ENCODE data around the gene WDR4.
"Not testable (repeated sequence)": the region's sequence is repeated elsewhere in the genome, so short reads cannot be mapped to it uniquely, and the experiment has no call there.

WDR4 gene

DNA sequence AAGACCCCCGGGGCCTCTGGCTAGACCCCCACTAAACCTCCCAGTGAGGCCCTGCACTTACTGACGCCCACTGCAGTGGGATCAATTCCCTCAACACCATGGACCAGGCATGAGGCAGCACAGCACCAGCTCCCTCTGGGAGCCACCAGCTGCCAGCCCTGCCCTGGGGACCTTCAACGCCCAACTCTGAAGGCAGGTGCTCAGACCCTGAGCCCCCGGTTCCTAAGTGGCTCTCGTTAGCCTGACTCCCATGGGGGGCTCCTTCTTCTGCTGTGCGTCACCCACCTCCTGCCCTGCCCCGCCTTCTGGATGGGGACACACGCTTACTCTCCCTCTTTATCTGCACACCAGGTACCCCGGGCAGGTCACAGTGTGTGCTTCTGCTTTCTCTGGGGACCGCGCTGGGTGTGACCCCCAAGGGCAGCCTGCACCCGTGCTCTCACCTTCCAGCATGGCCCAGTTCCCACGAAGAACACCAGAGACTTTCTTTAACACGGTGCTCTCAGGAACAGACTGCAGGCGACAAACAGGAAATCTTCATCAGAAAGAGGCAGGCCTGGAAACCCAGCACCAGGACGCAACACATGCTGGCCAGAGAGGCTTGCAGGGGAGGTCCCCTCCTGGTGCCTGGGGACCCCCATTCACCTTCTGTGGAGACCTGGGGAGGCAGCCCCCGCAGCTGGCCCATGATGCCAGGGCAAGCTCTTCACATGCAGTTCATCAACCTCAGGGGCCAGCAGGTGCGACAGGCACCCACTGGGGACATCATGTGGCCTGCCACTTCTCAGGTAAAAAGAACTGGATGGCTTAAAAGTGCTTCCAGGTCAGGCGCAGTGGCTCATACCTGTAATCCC is 27.3 kb downstream of the WDR4 start:
- no peak for DNase-seq

DNA sequence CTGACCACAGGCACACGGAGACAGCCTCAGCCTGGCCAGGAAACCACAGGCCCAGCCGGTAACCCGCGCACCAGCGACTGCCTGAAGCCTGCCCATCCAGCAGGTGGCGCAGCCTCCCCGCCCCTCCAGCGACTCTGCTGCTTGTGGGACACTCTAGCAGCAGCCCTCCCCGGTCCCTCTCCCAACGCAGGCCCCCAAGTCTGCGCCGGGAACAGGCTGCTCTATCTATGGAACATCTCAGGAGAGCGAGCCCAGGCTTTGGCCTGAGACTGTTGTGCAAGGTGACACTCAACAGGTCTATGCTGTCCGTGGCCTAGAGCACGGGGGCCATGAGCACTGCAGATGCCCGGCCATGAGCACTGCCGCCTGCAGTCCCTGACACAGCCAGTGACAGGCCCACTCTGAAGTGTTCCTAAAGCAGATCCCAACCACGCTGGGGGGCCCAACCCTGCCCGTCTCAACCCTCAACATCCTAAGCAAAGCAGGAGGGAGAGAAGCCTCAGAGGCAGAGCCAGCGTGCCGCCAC is 28.4 kb downstream of the WDR4 start:
- no peak for DNase-seq

GRCh38 chr21:42850463-42850862 is 28.9 kb downstream of the WDR4 start:
- DNase-seq: no peak

DNA sequence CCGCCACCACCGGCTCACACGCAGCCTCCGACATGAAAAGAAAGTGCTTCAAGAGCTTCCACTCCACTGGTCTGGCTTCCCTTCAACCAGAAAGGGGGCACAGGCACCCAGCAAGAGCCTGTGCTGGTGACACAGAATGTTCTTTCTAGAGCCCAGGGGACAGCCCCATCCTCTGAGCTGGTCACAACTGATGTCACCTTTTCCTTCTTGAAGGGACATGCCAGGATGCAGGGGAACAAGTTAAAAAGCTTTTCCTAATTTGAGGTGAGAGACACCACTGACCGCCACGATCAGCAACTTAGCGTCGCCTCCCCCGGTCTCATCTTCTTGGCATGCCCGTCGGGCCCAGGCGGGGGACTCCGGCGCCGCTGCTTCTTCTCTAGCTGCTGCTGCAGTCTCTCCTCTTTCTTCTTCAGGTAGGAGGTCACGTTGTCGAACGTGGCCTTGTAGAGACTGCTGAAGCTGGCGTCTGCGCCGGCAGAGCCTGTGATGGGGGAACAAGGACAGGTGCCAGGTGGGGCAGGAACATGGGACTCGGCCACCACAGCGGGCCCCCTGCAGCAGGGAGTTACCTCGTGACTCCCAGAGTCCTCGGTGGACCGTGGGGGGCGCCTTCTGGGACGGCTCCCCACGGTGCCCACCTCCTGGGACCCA is 29.5 kb downstream of the WDR4 start:
- DNase-seq: no peak

- DNase-seq: no peak
Observed at GRCh38 chr21:42848932-42849758, 30.2 kb downstream of the WDR4 start.

DNA sequence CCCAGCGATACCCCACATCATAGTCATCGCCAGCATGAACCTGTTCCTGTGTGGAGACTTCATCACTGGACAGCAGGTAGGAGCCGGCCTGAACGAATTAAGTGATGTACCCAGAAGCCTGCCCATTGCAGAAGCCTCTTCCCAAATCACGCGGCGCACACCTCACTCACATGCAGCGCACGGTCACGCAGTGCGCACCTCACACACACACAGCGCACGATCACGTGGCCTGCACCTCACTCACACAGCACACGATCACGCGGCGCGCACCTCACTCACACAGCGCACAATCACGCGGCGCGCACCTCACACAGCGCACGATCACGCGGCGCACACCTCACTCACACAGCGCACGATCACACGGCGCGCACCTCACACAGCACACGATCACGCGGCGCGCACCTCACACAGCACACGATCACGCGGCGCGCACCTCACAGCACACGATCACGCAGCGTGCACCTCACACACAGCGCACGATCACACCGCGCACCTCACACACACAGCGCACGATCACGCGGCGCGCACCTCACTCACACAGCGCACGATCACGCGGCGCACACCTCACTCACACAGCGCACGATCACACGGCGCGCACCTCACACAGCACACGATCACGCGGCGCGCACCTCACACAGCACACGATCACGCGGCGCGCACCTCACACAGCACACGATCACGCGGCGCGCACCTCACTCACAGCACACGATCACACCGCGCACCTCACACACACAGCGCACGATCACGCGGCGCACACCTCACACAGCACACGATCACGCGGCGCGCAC is 31.0 kb downstream of the WDR4 start:
- DNase-seq: not testable (repeated sequence)

- DNase-seq: no peak
Observed at GRCh38 chr21:42847726-42848125, 31.6 kb downstream of the WDR4 start.

DNA sequence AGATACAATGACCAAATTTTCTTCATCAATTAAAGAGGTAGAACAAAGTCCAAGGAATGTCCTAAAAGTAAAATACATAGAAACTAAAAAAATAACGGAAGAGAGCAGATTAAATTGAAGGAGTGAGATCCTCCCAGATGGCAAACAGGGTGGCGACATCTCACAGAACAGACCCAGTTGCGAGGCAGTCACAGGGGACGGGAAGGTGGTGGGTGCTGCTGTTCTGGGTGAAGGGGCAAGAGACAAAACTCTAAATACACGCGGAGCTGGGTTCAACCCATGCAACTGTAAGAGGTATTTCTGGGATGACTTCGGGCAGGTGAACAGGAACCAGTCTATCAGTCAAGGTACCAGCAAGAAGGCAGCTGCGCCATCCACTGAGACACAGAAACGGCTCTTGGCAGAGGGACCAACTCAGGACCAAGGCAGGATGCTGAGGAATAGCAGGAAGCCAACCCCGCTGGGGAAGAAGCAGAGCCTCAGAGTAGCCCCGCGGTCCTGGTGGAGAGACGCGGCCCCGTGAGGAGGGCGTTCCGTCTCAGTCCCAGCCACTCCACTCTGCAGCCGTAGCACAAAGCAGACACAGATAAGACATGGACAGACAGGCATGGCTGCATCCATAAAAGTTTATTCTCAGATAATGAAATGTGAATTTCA is 32.2 kb downstream of the WDR4 start:
- DNase-seq: no peak

GRCh38 chr21:42846221-42846620 is 33.1 kb downstream of the WDR4 start:
- DNase-seq: no peak

GRCh38 chr21:42845296-42845965 is 33.9 kb downstream of the WDR4 start:
- DNase-seq: no peak

DNA sequence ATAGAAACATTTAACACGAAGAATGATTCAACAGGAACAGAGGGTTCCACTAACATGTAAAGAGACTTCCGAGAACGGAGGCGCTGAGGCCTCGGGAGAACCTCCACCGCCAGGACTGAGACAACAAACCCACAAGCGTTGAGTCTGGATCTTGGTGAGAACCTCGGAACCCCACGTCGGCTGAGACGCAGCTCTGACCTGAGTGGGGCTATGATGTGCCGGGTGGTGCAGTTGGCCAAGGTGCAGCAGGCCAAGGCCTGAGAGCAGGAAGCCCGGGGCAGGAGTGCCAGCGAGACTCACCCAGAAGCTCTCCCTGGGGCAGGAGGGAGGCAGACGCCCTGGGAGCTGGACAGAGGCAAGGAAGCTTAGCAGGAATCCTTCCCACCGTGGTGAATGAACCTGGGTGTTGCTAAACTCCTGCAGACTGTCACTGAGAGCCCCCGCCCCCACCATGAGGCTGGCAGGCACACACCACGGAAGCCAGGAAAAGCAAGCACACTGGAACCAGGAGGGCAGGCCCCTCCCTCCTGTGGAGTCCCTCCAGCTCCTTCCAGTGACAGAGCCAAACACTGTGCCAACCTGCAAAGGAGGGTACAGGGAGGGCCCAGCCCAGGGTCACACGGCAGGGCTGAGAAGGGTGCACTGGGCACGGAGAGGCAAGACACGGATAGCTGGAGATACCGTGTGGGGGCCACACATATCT is 34.8 kb downstream of the WDR4 start:
- DNase-seq: no peak

- no peak for DNase-seq
Observed at GRCh38 chr21:42843056-42843455, 36.3 kb downstream of the WDR4 start.

- not testable (repeated sequence) for DNase-seq
Observed at GRCh38 chr21:42841916-42842655, 37.3 kb downstream of the WDR4 start.

DNA sequence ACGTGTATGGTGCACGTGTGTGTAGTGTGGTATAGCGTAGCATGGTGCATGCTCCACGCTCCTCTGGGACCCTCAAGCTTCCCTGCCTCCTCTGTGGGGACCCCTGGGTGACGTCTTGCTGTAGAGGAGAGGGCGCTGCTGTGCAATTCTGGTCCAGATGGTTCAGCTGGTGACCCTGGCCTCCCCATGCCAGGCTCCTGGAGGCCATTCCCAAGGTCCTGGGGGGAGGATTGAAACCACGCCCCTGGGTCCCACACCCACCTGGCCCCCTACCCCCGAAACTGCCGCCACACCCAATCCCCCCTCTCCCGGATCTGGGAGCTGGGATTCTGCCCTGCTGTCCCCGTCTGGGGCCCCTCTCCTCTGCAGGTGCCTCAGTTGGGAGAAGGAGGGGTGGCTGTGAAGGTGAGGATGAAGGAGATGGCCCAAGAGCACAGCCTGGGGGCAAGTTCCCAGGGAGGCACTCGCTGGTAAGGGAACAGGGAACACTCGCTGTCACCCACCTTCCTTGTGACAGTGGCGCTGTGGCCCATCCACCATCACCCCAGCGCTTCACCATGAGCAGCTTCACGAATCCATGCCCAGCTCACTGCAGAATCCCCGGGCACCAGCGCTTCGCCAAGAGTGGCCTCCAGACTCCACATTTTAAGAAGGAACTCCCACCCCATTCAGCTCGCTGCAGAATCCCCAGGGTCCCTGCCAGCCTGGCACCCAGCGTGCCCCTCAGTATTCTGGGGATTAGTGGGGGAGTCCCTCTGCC is 38.0 kb downstream of the WDR4 start:
- DNase-seq: no peak

DNA sequence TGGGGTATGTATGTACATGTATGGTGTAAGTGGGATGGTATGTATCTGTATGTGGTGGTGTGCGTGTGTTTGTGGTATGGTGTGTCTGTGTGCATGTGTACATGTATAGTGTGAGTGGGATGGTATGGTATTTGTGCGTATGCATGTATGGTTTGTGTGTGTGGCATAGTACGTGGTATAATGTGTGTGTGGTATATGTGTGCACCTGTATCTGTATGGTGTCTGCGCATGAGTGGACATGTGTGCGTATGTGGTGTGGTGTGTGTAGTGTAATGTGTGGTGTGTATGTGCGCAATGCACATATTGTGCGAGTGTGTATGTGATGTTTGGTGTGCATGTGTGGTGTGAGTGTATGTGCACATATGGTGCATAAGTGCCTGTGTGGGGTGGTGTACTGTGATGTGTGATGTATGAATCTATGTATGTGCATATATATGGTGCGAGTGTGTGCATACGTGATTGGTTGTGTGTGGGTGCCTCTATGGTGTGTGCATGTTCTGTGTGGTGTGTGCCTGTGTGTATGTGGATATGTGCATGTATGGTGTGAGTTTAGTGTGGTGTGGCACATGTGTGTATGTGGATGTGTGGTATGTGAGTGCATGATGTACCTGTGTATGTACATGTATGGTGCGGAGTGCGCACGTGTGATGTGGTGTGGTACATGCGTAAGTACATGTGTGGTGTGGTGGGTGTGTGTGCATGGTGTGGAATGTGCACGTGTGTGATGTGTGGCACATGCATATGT is 38.8 kb downstream of the WDR4 start:
- no peak for DNase-seq

- no peak for DNase-seq
Observed at GRCh38 chr21:42839271-42840231, 39.8 kb downstream of the WDR4 start.

GRCh38 chr21:42838212-42838690 is 41.1 kb downstream of the WDR4 start:
- not testable (repeated sequence) for DNase-seq

Measured in NCI-H69 (cell line).